Measurements from ENCODE around the gene BPIFB2. TPM values are rescaled to one million over a fixed set of nuclear protein-coding genes. Genes with fewer than 3 reads are reported as not detected.
"Not testable (repeated sequence)": the region's sequence is repeated elsewhere in the genome, so short reads cannot be mapped to it uniquely, and the experiment has no call there.

BPIFB2 gene
- total RNA-seq, 1 experiment from 2014 or later = not detected

DNA sequence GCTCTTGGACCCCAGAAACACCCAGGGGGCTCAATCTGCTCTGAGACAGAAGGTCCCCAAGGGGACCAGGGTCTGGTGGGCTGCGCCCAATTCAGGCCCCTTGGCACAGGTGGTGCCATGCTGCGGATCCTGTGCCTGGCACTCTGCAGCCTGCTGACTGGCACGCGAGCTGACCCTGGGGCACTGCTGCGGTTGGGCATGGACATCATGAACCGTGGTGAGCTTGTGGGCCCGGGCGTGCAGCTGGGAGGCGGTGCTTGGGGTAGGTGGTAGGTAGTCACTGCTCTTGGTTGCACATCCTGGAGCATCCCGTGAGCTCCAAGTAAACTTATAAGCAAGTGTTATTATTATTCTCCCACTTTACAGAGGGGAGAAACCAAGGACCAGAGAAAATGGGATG is 24.0 kb downstream of the BPIFB2 start, which contains the start of gene BPIFB6:
TSS of gene BPIFB6 (plus strand) at position 118 of the 400 bp plus-strand sequence. CDS start at position 118, 0 bp downstream.
- no peak for DNase-seq (ENCODE audit: extremely low read depth, low read depth)

- no peak for DNase-seq (ENCODE audit: extremely low read depth, low read depth)
Measured at GRCh38 chr20:33032555-33032954, 25.1 kb downstream of the BPIFB2 start.

- DNase-seq (ENCODE audit: extremely low read depth, low read depth) = no peak
Measured at GRCh38 chr20:33033381-33033780, 25.9 kb downstream of the BPIFB2 start.

DNA sequence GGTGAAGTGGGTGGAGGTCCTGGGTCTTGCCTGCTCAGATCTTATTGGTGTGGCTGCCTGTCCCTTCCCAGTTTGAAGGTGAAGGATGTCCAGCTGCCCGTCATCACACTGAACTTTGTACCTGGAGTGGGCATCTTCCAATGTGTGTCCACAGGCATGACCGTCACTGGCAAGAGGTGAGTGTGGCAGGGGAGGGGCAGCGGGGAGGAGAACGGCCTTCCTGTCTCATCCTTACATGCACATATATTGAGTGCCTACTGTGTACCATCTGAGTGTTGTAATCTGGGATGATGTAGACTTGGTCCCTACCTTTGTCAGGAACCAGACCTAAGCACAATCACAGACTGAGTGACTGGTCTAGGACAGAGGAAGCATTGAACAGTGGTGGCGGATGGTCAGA is 26.6 kb downstream of the BPIFB2 start:
- no peak for DNase-seq (ENCODE audit: extremely low read depth, low read depth)

DNA sequence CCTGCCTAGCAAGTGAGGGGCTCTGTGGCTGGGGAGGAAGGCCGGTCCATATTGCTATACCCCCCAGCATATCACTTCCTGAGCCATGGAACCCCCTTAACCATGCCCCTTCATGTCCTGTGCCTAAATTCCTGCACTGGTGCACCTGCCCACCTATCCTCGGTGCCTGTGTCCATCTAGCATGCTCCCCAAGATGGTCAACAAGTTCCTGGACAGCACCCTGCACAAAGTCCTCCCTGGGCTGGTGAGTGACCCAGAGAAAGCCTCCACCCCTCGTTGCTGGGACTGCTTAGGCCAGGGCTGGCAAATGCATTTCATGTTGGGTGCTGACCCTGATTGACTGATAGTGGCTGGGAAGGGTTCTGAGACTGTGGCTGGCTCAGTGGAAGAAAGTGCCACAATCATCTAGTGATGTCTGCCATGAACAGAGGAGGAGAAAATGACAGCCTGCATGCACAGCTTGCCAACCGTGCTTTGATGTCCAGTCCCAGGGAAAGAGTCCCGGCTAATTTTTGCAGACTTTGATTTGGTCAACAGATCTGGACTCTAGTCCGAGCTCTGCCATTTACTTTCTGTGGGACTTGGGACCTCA is 27.5 kb downstream of the BPIFB2 start:
- no peak for DNase-seq (ENCODE audit: extremely low read depth, low read depth)

- DNase-seq (ENCODE audit: extremely low read depth, low read depth) = no peak
Measured at GRCh38 chr20:33037456-33037855, 30.0 kb downstream of the BPIFB2 start.

- DNase-seq (ENCODE audit: extremely low read depth, low read depth) = no peak
Measured at GRCh38 chr20:33038243-33038642, 30.7 kb downstream of the BPIFB2 start.

DNA sequence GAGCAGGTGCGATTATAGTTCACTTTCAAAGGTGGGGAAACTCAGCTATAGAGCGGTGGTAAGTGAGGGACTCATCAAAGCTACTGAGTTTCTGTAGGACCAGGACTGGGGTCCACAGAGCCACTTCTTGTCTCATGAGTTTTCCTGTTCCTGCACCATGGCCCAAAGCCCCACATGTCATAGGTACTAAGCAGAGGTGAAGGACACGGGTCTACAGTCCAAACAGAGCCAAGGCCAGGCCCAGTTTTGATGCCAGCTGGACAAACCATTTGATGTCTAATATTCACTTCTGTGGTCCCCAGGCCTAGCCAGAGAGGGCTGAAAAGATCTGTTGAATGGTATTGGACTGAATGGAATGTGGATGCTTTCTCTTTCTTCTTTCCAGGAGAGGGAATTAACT is 34.9 kb downstream of the BPIFB2 start:
- no peak for DNase-seq (ENCODE audit: extremely low read depth, low read depth)

DNA sequence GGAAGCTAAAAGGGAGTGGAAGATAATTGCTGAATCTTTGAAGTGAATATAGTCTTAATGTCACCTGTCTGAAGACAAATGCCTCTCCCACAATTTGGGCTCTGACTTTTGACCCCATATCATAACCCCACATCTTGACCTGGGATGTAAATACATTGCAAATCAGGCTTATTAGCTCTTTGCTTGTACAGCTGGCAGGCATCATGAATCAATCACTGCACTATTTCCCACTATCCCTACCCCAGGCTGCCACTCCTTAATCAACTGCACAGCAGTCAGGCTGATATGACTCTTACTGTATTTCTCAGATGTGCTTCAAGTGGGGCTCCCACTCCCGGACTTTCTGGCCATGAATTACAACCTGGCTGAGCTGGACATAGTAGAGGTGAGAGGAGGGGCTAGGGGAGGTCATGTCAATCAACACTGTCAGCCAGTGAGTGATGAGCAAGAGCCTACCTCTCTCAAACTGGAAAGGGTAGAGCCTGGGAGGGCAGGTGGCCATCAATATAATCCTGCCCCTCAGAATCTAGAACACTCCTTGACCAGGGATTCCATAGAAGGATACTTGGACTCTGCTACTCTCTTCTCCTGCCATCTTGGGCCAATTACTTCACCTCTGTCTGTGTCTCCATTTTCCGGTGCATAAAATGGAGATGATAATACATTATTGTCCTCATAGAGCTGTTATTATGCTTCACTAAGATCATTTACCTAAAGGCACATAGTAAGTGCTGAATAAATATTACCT is 35.7 kb downstream of the BPIFB2 start:
- no peak for DNase-seq (ENCODE audit: extremely low read depth, low read depth)

GRCh38 chr20:33043731-33044181 is 36.3 kb downstream of the BPIFB2 start:
- DNase-seq (ENCODE audit: extremely low read depth, low read depth) = no peak

DNA sequence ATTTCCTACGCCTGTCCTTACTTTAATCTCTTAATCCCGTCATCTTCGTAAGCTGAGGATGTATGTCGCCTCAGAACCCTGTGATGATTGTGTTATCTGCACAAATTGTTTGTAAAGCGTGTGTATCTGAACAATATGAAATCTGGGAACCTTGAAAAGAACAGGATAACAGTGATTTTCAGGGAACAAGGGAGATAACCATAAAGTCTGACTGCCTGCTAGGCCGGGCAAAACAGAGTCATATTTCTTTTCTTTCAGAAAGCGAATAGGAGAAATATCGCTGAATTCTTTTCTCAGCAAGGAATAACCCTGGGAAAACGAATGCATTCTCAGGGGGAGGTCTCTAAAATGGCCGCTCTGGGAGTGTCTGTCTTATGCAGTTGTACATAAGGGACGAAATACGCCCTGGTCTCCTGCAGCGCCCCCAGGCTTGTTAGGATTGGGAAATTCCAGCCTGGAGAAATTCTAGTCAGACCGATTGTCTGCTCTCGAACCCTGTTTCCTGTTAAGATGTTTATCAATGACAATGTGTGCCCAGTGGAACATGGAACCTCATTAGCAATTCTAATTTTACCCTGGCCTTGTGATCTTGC is 37.7 kb downstream of the BPIFB2 start:
- DNase-seq (ENCODE audit: extremely low read depth, low read depth) = not testable (repeated sequence)

GRCh38 chr20:33046412-33046811 is 38.9 kb downstream of the BPIFB2 start:
- DNase-seq (ENCODE audit: extremely low read depth, low read depth) = no peak

DNA sequence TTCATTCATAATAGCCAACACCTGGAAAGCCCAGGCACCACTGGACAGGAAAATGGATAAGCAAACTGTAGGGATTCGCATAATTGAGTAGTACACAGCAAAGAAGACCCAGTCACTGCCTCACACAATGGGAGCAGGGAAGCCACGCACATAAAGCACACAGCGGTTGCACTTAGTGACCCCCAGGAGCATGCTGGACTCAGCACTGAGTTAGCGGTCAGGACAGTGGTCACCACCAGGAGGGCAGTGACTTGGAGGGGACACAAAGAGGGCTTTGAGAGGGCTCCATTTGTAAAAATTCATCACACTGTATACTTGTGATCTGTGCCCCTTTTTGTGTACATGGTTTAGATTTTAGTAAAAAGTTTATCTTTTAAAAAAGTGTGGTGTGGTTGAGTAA is 43.8 kb downstream of the BPIFB2 start:
- DNase-seq (ENCODE audit: extremely low read depth, low read depth) = no peak

DNA sequence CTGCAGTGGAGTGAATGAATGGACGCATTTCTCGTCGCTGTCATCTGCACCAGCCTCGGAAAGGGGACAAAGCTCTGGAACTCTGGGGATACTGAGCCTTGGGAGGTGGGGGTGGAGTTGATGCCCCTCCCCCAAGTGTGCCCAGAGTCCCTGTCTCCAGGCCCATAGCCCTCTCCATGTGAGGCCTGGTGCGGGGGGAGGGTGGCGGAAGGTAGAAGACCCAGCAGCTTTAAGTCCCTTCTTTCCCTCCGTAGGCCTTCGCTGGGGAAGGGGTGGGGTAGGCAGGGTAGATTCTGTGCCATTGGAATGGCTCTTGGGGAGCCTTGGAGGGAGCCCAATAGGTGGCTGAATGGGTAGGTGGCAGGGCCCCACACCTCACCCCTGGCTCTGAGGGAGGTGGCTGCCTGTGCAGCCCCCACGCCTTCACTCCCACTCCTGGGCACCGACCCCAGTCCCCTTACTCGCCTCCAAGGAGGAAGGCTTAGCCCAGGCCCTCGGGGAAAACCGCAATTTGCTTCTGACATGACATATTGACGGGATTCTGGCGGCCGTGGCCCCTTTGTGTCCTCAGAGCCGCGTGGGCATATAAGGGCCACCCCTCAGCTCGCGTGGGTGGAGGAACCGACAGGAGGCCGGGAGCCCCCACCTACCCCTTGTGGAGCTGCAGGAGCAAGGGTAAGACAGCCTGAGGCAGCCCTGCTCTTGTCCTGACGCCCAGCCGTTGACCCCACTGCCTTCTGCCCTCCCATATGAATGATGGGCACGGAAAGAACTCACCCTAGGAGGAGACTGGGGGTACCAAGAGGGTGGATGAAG is 46.0 kb downstream of the BPIFB2 start, which contains the start of gene BPIFB3:
TSS of gene BPIFB3 (plus strand) at position 613 of the 816 bp plus-strand sequence. CDS start 1,533 bp downstream, outside the sequence.
- DNase-seq (ENCODE audit: extremely low read depth, low read depth) = no peak

GRCh38 chr20:33054381-33054780 is 46.9 kb downstream of the BPIFB2 start:
- DNase-seq (ENCODE audit: extremely low read depth, low read depth) = no peak

DNA sequence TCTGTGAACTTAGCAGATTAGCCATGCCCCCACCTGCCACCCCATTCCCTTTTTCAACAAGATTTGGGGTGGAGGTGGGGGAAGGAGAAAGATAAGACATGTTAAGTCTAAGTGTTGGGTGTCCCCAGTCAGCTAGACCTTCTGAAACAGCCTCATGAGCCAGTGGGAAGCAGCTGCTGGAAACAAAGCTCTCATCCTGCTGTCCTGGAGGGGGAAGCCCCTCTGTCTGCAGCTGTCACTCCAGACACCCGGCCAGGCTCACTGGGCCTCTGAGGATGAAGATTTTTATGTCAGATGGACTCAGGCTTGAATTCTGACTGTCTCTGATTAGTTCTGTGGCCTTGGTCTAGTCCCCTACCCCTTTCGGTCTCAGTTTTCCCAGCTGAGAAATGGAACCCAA is 47.3 kb downstream of the BPIFB2 start:
- no peak for DNase-seq (ENCODE audit: extremely low read depth, low read depth)

DNA sequence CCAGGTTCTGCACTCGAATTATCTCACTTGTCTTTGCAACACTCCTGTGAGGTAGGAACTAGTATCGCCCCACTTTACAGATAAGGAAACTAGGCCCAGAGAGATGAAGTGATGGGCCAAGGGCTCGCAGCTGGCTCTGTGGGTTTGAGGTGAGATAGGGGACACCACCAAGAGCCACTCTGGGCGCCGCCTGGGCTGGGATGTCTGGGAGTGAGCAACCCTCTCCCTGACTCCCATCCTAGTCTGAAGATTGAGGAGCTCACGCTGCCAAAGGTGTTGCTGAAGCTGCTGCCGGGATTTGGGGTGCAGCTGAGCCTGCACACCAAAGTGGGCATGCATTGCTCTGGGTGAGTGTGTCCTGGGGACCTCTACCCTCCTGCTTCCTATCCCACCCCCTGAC is 51.6 kb downstream of the BPIFB2 start:
- DNase-seq (ENCODE audit: extremely low read depth, low read depth) = no peak

- DNase-seq (ENCODE audit: extremely low read depth, low read depth) = no peak
Measured at GRCh38 chr20:33059741-33060390, 52.4 kb downstream of the BPIFB2 start.

DNA sequence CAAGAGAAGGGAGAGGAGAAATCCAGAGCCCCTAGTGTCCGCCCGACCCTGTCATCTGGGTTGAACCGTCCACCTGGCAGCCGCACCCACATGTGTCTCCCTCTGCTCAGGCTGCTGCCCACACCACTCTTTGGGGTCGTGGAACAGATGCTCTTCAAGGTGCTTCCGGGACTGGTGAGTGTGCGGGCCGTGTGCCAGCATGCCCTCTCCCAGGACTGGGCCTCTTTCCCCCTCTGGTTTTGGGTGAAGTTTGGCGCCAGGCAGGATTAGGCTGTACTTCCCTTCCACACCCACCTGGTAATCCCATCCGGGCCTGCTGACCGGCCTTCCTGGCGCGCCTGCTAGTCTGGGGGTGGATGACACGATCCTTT is 54.1 kb downstream of the BPIFB2 start:
- no peak for DNase-seq (ENCODE audit: extremely low read depth, low read depth)

DNA sequence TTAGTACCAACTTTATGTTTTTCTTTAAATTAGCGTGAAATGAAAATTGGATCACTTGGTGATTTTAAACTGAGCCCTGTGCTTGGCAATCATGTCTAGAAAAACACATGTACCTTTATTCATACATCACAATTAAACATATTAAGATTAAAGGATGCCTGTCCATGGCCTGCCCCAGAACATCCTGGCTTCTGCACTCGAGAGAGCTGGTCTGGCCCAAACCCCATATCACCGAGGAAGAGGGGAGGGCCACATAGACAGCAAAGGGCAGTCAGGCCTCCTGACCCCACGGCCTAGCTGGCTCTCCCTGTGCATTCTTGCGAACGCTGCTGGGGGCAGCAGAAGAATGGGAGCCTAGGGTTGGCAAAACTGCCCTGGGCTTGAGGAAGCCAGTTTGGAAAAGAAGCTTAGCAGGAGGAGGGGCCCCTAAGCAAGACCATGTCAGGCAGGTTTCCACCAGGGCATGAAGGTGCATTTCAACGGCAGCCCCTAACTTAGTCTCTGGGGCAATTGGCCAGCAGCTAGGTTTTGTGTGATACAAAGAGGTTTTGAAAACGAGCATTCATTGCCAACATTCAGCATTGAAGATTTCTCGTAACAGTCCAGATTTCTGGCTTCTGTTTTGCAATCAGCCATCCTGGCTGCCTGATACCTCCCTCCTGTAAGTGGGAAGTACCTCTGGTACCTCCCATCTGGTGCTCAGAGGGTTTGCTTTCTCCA is 54.8 kb downstream of the BPIFB2 start:
- DNase-seq (ENCODE audit: extremely low read depth, low read depth) = no peak
